Pancreas (tissue), 10 donors: Measurements from ENCODE around the gene ZSCAN1. TPM values are rescaled to one million over a fixed set of nuclear protein-coding genes. Genes with fewer than 3 reads are reported as not detected.

Experiments
- ATAC-seq, 4 donors: fragments of 200-7000 bp; cut with Tn5 transposase; one replicate each; pipeline versions ENCODE4 v1.8.0 to v1.9.1; 2020; ENCODE audit warnings: mild to moderate bottlenecking in 4 of 4, moderate library complexity in 4 of 4
- DNase-seq, 6 donors: peaks; one replicate each; pipeline ENCODE4 v3.0.0-alpha.2; 2020
- FAIRE-seq: peaks from 2 replicates; lab custom pipeline; 2012; peaks lifted over from hg19 to GRCh38; lab: Jason Lieb, UNC
- H3K27ac ChIP-seq, 4 donors: fragments of 200-600 bp; sonication (generic); 1 replicate in 3 of 4; 2 replicates in 1 of 4; pipeline versions ENCODE4 v1.5.0 to v1.8.0; 2020
- H3K27me3 ChIP-seq, 4 donors: fragments of 200-600 bp; one replicate each; pipeline ENCODE4 v1.8.0; 2021
- H3K36me3 ChIP-seq, 3 donors: fragments of 200-600 bp; sonication (generic) in 1 of 3; one replicate each; pipeline versions ENCODE4 v1.5.0 to v1.8.0; 2020 to 2021
- H3K4me1 ChIP-seq, 3 donors: fragments of 200-600 bp; one replicate each; pipeline ENCODE4 v1.8.0; 2021
- H3K4me3 ChIP-seq, 4 donors: fragments of 200-600 bp; sonication (generic) in 2 of 4; one replicate each; pipeline versions ENCODE4 v1.5.0 to v1.8.0; 2020 to 2021
- H3K9me3 ChIP-seq, 4 donors: fragments of 200-600 bp; one replicate each; pipeline ENCODE4 v1.8.0; 2021
- WGBS, 2 donors: extraction: QIAGEN DNeasy Blood & Tissue Kit; methylation state at CpG; one replicate each; pipeline ENCODE4 v1.1.7; 2013; 5-methylcytosine and 5-hydroxymethylcytosine counted together
- intact Hi-C, 3 donors: fragments of 100-400 bp; cut with DNase I; formaldehyde crosslinking; loops; one replicate each; pipeline versions ENCODE4 v1.11.1 to v1.14.2; 2022
- polyA plus RNA-seq, 2 donors: library from polyadenylated mRNA; stranded (reverse); fragments of 200-250 nt; gene quantifications; one replicate each; pipeline ENCODE4 v1.2.3, GENCODE V29; 2013
- total RNA-seq, 6 donors: library from RNA; stranded (reverse); fragmentation: NEBNext Ultra II Directional in 4 of 6; extraction: Animal tissue kit (Norgen Biotek cat#: 25700) in 4 of 6; gene quantifications; one replicate each; pipeline versions ENCODE4 v1.2.1 to v1.2.4, GENCODE V29; 2021 to 2023
- TF ChIP-seq, protein P1 (sequence below), 4 donors: fragments of 200-600 bp; sonication (generic) in 3 of 4; IDR thresholded peaks; one replicate each; pipeline versions ENCODE4 v1.5.0 to v1.8.0; 2021; ENCODE audit warnings: antibody characterized with exemption in 4 of 4
- donor health status: healthy with polysubstance abuse.
- donor health status: DM: no; HTN: no; CAD: no; lungs with moderate emphysema.
- donor health status: DM: no; HTN: no; CAD: no.
- donor health status: control.
- donor health status: control.
- donor health status: Bipolar disorder and iron deficiency.
- donor health status: DM: yes; HTN: yes; CAD: no.
- donor health status: DM: no; HTN: no; CAD: no.
- donor health status: DM: no; HTN: no; CAD: no.
- donor health status: DM: yes; HTN: yes; CAD: no.

ZSCAN1 gene, protein sequence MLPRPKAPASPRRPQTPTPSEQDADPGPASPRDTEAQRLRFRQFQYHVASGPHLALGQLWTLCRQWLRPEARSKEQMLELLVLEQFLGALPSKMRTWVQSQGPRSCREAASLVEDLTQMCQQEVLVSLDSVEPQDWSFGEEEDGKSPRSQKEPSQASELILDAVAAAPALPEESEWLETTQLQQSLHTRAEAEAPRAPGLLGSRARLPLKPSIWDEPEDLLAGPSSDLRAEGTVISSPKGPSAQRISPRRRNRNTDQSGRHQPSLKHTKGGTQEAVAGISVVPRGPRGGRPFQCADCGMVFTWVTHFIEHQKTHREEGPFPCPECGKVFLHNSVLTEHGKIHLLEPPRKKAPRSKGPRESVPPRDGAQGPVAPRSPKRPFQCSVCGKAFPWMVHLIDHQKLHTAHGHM
- under 1 TPM in 5 of 6 donors, not detected in 1; 0.25 to 0.49 (median 0.32) TPM for total RNA-seq
- 1 to 10 TPM; 2.5 to 7.1 TPM for polyA plus RNA-seq

DNA sequence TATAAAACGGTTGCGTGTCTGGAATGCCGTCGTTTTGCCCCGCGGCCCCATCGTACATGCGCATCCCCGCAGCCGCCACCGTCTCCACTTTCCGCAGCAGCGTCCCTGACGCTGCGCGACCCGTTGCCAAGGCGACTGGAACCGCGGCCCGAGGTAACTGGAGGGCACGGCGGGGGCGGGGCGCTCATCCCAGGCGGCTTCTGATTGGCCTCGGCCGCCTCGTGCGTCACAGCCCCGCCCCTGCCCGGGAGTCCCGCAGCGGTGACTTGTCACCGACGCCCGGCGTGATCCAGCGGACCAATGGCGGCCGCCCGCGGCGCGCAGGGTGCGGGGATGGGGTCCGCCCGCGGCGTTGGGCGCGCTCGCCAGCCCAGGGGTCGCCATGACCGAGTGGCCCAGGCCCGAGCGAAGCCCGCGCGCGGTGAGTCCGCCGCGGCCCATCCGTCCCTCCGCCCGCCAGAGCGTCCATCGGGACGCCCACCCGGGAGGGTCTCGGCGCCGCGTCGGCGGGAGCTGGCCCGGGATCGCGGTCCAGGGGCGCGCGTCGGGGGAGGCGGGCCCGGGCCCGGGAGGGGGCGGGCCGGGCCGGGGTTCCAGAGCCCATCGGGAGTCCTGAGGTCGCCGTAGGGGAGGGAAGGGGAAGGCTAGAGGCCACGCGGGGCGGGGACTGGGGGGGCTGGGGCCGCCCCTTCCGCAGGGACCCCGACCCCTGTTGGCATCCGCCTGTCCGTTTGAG lies at the start of gene ZSCAN1:
Gene ZSCAN1, plus strand, starts transcription at position 285 of the 736 bp plus-strand sequence. CDS start 3,812 bp downstream, outside the sequence.
- ATAC-seq (peak; percentile 88 to 99 (median 96)), DNase-seq (peak; percentile 74 to 93 (median 84)), FAIRE-seq (no peak)
- TF ChIP-seq, protein P1, sequence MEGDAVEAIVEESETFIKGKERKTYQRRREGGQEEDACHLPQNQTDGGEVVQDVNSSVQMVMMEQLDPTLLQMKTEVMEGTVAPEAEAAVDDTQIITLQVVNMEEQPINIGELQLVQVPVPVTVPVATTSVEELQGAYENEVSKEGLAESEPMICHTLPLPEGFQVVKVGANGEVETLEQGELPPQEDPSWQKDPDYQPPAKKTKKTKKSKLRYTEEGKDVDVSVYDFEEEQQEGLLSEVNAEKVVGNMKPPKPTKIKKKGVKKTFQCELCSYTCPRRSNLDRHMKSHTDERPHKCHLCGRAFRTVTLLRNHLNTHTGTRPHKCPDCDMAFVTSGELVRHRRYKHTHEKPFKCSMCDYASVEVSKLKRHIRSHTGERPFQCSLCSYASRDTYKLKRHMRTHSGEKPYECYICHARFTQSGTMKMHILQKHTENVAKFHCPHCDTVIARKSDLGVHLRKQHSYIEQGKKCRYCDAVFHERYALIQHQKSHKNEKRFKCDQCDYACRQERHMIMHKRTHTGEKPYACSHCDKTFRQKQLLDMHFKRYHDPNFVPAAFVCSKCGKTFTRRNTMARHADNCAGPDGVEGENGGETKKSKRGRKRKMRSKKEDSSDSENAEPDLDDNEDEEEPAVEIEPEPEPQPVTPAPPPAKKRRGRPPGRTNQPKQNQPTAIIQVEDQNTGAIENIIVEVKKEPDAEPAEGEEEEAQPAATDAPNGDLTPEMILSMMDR (IDR thresholded peaks at IDR 0.05): no peak
- 1% methylated on average over 70 to 100 of the region's 101 CpGs for WGBS, 2 donors
- no peaks in the 10 kb centered on the region for H3K4me1 ChIP-seq
- H3K4me3 ChIP-seq: peak within 1 kb of the TSS in 3 of 4 donors; percentile 21 to 38 (median 35)
- no peaks in the 10 kb centered on the region for H3K27me3 ChIP-seq
- H3K9me3 ChIP-seq: no peaks in the 10 kb centered on the region
- no peaks in the 10 kb centered on the region for H3K36me3 ChIP-seq
- intact Hi-C loops: no loop called here
- peak within 1 kb of the TSS in 2 of 4 donors; percentile 8 to 22 for H3K27ac ChIP-seq

DNA sequence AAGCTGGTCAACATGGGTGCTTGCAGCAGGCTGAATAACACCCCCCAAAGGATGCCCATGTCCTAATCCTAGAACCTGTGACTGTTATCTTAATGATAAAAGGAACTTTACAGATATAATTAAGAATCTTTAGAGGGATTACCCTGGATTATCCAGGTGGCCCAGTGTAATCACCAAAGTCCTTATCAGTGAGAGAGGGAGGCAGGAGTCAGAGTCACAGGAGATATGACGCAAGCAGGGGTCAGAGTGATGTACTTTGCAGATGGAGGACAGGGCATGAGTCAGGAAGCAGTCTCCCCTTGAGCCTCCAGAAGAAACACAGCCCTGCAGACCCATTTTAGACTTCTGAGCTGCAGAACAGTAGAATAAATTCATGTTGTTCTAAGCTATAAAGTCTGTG lies 41.0 kb upstream of the ZSCAN1 start:
- no peak overlapping the region for H3K27ac ChIP-seq
- H3K9me3 ChIP-seq: peaks cover 0 to 4% (median 0%) of the 10 kb centered on the region in 4 donors
- no peak for ATAC-seq
- DNase-seq: no peak
- H3K4me1 ChIP-seq: no peaks in the 10 kb centered on the region
- no peaks in the 10 kb centered on the region for H3K27me3 ChIP-seq
- H3K36me3 ChIP-seq: peaks cover 4 to 41% (median 10%) of the 10 kb centered on the region in 3 donors
- no peak for FAIRE-seq
- intact Hi-C loops: no loop called here
- TF ChIP-seq, protein P1 (IDR thresholded peaks at IDR 0.05): no peak
- 100% methylated on average over 1 of the region's 1 CpG for WGBS, 2 donors
- no peak overlapping the region for H3K4me3 ChIP-seq

DNA sequence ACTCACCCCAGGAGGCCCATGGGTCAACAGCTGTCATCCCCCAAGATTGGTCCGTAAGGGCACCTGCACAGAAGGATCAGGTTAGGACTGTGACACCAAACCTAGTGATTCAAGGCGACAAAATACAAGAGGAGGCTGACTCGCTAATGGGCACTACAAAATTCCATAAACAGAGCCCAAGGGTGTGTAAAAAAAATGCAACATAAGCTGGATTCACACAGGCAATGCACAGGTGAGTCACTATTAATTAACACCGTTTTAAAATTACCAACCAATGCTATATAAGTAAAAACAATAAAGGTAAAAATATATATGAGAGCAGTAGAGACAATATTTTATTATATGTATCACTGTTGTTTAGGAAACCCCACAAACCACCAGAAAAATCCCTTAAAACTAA lies 33.1 kb upstream of the ZSCAN1 start:
- DNase-seq (no peak), ATAC-seq (no peak), FAIRE-seq (no peak)
- Histone ChIP-seq H3K27me3 (no peaks in the 10 kb centered on the region), H3K27ac (no peak overlapping the region), H3K36me3 (peaks cover 0 to 51% (median 10%) of the 10 kb centered on the region in 3 donors), H3K4me3 (no peak overlapping the region), H3K4me1 (peaks cover 0 to 12% (median 4%) of the 10 kb centered on the region in 3 donors), H3K9me3 (no peaks in the 10 kb centered on the region)
- TF ChIP-seq, protein P1 (IDR thresholded peaks at IDR 0.05): no peak
- intact Hi-C loops: no loop called here
- WGBS, 2 donors: 97 to 98% methylated on average over 4 of the region's 4 CpGs

DNA sequence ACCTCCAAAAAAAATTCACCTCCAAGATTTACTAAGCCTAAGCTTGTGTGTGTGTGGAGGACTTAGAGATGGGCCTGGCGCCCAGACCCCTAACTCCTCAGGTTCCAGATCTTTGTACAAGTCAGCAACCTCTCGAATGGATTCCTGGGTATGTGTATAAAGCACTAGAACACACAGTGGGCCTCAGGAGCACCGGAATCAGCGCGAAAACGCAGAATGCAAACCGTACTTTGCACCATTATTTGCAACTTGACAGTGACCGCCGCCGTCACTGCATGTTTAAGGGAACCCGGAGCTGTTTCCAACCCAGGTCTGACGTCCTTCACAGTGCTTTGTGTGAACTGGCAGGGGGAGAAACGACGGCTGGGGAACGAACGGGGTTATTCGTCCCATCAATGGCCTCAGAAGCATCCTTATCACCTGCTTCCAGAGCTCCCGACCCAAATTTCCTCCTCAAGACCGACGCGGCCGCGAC lies 31.9 kb upstream of the ZSCAN1 start:
- H3K4me3 ChIP-seq: peak overlapping the region; percentile 46 to 86 (median 69)
- TF ChIP-seq, protein P1 (IDR thresholded peaks at IDR 0.05): no peak
- H3K27ac ChIP-seq: peak overlapping the region; percentile 63 to 88 (median 76)
- peaks cover 0 to 12% (median 4%) of the 10 kb centered on the region in 3 donors for H3K4me1 ChIP-seq
- DNase-seq (no peak), FAIRE-seq (no peak), ATAC-seq (peak; percentile 13 to 17 (median 15))
- intact Hi-C loops: no loop called here
- no peaks in the 10 kb centered on the region for H3K27me3 ChIP-seq
- H3K36me3 ChIP-seq: peaks cover 0 to 50% (median 10%) of the 10 kb centered on the region in 3 donors
- 2 to 3% methylated on average over 23 of the region's 23 CpGs for WGBS, 2 donors
- no peaks in the 10 kb centered on the region for H3K9me3 ChIP-seq
